GM18909 (cell line): Measurements from ENCODE around the gene DVL3.
"Not testable (repeated sequence)": the region's sequence is repeated elsewhere in the genome, so short reads cannot be mapped to it uniquely, and the experiment has no call there.

Experiments
- ATAC-seq: cut with Tn5 transposase; IDR thresholded peaks from one replicate; pipeline ENCODE4 v1.9.1; 2021; ENCODE audit warnings: mild to moderate bottlenecking; ENCODE audit not compliant: unreplicated experiment, poor library complexity

The DVL3 gene

GRCh38 chr3:184154885-184155643, at the start of gene DVL3:
DVL3 (plus strand) TSS chr3:184155377; CDS start chr3:184155636, 259 bp downstream.
- peak; percentile 85 for ATAC-seq

GRCh38 chr3:184110316-184110725, 44.9 kb upstream of the DVL3 start:
- no peak for ATAC-seq

DNA sequence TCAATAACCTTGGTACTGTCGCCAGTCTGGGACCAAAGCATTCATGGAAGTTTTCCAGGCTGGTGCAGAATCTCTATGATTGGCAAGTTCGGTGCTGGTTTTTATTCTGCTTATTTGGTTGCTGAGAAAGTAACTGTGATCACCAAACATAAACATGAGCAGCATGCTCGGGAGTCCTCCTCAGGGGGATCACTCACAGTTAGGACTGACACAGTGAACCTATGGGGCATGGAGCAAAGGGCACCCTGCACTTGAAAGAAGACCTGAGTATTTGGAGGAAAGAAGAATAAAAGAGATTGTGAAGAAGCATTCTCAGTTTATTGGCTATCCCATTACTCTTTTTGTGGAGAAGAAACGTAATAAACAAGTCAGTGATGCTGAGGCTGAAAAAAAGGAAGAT, 39.2 kb upstream of the DVL3 start:
- no peak for ATAC-seq

- no peak for ATAC-seq
Measured at GRCh38 chr3:184117636-184118035, 37.5 kb upstream of the DVL3 start.

- not testable (repeated sequence) for ATAC-seq
Measured at GRCh38 chr3:184121031-184121430, 34.1 kb upstream of the DVL3 start.

DNA sequence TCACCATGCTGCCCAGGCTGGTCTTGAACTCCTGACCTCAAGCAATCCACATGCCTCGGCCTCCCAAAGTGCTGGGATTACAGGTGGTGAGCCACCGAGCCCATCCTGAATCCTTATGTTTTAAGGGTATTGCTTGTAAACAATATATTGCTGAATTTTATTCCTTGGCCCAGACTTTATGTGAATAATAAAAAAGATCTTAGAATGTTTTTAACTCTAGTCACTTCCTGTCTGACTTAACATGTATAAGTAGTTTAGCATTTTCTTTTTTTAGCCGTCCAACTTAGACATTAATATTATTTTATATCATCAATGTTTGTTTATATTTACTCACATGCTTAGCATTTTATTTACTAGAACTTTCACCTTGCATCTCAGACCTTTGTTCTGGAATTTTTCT, 29.2 kb upstream of the DVL3 start:
- no peak for ATAC-seq

DNA sequence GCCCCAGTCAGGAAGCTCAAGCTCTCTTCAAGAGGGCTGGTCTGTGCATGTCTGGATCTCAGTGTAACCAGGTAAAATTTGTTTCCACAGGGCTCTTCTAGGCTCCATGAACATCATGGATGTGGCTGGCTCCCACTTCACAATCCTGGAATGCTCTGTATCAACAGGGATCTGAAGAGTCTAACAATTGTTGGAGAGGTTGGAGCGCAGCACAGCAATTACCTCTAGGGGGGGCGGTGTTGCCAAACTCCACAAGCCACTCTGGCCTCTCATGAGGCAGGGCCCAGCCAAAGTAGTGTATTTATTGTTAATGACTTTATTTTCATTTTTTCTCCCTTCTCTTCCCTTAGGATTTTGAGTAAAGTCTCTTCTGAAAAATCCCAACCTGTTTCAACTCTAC, 26.2 kb upstream of the DVL3 start:
- no peak for ATAC-seq

DNA sequence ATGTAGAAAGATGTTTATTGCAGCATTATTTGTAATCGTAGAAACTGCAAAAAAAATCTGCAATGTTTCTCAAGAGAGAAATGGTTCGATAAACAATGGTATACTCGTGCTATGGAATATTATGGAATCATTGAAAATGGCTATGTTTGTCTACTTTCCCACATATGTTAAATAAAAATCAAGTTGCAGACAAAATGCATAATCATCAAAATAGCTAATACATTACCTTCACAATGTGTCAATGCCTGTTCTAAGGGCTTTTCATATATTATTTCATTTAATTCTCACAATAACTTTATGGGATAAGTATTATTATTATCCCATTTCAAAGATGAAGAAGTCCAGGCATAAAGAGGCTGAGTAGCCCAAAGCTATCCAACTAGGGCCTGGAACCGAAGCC, 22.2 kb upstream of the DVL3 start:
- ATAC-seq: no peak

DNA sequence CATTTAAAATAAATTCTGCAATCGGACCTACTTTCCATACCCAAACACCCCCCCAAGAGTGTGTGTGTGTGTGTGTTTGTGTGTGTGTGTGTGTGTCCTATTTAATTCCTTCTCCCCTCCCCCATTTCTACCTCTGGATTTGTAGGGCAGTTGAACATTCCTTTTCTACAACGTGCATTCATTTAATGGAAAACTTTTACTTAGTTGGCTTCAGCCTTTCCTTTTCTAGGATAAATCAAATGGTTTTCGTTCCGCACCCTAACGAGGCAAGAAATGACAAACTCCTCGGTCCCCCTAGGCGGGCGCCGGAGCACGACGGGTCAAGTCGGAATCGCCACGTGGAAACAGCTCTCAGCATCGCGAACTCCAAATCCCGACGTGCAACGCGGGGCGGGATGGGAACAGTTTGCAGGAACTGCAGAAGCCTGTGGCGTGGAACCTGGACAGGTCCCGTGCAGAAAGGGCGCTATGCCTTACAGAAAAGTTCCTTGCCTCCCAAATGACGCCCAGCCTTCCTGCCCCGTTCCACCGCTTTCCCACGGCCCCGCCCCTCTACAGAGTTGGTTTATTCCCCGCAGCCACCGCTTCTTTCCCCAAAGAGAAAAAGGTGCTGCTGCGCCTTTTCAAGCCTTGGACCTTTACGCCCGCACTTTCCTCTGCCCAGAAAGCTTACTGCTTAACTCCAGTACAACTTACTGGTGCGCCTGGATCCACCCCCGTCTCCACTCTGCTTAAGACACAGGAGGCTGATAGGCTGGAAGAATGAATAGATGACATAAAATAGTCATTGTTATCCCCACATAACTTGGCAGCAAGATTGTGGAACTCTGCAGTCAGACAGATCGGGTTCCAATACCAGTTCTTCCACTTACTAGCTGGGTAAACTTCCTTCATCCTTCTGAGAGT, 21.1 kb upstream of the DVL3 start:
- ATAC-seq: peak; percentile 34

DNA sequence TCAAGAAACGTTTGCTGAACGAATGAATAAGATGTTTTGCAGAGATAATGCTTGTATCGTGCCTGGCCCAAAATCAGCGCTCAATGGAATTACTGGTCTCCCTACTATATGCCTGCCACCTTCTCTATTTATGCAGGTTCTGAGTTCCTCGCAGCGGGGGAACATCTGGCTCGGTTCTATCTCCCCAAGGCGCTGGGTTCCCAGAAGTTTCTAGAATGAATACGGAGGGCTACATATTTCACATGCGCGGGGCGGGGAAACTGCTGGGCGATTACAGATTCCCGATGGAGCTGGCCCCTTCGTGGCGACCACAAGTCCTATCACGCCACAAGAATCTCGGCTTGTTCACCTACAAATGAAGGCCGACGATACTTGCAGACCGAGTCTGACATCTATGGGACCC, 20.4 kb upstream of the DVL3 start:
- ATAC-seq: peak; percentile 14

DNA sequence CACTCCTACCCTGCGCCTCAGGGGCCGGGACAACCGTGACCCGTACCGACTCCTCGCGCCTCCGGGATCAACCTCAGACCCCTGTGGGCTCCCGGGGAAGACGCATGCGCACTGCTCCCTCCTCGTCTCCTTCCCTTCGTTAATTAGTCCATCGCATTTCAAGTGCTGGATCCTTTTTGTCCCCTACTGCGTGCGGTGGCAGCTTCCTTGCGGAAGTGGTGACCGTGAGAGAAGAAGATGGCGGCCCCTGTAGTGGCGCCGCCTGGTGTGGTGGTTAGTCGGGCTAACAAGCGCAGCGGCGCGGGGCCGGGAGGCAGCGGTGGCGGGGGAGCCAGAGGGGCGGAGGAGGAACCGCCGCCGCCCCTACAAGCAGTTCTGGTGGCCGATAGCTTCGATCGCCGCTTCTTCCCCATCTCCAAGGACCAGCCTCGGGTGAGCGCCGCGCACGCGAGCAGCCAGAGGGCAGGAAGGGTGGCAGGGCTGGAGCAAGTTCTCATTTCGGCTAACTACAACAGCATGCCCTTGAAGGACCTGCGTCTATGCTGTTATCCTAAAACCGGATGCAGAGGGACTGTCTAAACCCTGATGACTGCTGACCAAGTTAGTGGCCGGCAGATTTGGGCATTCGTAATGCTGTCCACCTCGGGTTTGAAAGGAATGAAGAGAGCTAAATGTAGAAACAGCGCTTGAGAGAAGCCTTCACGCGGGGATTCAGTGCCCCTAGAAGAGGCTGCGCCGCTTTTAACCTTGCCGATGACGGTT, 19.8 kb upstream of the DVL3 start, which contains the start of gene EIF2B5:
TSS of gene EIF2B5 (plus strand) at position 210 of the 762 bp plus-strand sequence. CDS start at position 238, 28 bp downstream.
- ATAC-seq: peak; percentile 92

DNA sequence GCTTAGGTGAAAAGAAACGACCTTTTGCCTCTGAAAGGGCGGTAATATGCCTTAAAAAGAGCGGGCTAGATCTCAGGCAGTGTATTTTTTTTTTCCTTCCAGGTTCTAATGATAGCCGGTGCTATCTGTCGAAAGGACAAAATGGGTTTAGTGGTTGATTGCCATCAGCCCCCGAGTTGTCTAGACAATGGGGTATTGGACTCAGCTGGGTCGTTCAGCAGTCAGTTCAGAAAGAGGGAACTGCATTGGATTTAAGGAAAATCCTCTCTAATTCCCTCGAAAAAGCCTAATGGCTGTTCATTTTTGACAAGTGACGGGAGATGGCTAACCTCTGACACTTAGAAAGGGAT, 19.3 kb upstream of the DVL3 start:
- ATAC-seq: no peak

DNA sequence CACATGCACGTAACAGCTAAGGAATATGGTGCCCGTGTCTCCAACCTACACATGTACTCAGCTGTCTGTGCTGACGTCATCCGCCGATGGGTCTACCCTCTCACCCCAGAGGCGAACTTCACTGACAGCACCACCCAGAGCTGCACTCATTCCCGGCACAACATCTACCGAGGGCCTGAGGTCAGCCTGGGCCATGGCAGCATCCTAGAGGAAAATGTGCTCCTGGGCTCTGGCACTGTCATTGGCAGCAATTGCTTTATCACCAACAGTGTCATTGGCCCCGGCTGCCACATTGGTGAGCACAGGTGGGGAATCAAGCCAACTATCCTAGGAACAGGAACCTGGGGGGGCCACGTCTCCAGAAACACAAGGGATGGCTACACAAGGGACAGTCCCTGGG, 14.7 kb upstream of the DVL3 start:
- ATAC-seq: no peak

DNA sequence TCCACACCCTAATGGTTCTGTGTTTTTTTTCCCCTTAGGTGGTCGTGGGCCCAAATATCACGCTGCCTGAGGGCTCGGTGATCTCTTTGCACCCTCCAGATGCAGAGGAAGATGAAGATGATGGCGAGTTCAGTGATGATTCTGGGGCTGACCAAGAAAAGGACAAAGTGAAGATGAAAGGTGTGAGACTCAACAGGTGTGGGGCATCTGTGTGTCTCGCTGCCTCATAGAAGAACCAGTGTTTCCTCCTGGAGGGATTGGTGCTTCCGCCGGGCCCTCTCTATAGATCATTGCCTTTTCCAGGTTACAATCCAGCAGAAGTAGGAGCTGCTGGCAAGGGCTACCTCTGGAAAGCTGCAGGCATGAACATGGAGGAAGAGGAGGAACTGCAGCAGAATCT, 13.0 kb upstream of the DVL3 start:
- ATAC-seq: no peak

DNA sequence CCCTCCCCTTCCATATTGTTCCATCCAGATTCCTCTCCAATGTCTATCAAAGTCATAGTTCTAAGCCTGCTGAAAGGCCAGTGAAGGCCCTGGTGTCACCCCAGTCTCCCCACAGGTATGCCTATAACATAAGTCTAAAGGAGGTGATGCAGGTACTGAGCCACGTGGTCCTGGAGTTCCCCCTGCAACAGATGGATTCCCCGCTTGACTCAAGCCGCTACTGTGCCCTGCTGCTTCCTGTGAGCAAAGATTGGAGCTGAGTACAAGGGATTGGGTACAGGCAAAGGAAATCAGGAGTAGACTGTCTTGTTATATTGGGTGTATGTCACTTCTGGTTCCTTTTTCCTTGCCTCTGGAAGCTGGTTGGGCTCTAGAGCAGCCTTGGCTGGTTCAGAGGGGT, 11.8 kb upstream of the DVL3 start:
- no peak for ATAC-seq

GRCh38 chr3:184144505-184144904, 10.7 kb upstream of the DVL3 start:
- no peak for ATAC-seq

DNA sequence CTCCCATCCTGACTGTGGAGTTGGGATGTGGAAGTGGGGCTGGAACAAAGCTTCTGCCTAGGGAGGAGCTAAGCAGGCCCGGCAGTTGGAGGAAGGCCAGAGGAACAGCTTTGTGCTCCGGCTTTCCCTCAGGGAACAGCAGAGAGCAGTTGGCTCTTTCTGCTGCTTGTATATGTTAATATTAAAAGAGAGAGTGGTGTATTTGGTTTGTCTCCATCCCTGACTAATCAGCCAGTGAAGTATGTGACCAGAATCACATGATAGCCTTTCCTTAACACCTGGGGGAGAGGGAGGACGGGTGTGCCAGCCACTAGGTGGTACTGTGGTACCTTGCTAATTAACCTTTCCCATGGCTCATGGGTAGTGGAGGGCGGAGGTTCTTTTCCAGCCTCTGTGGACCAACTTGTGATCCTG, 10.1 kb upstream of the DVL3 start:
- ATAC-seq: no peak

- ATAC-seq: no peak
Measured at GRCh38 chr3:184145751-184146270, 9.4 kb upstream of the DVL3 start.

- ATAC-seq: no peak
Measured at GRCh38 chr3:184148076-184148475, 7.1 kb upstream of the DVL3 start.

DNA sequence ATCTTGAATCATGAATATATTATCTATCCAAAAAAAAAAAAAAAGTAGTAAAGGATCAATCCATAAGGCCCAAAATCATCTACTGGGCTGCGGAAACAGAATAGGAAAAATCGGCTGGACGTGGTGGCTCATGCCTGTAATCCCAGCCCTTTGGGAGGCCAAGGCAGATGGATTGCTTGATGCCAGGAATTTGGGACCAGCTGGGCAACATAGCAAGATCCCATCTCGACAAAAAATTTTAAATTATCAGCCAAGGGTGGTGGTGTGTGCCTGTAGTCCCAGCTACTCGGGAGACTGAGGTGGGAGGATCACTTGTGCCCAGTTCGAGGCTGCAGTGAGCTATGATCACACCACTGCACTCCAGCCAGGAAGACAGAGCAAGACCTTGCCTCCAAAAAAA, 6.1 kb upstream of the DVL3 start:
- no peak for ATAC-seq
